ENCODE measurements around the gene CTIF.

CTIF gene

DNA sequence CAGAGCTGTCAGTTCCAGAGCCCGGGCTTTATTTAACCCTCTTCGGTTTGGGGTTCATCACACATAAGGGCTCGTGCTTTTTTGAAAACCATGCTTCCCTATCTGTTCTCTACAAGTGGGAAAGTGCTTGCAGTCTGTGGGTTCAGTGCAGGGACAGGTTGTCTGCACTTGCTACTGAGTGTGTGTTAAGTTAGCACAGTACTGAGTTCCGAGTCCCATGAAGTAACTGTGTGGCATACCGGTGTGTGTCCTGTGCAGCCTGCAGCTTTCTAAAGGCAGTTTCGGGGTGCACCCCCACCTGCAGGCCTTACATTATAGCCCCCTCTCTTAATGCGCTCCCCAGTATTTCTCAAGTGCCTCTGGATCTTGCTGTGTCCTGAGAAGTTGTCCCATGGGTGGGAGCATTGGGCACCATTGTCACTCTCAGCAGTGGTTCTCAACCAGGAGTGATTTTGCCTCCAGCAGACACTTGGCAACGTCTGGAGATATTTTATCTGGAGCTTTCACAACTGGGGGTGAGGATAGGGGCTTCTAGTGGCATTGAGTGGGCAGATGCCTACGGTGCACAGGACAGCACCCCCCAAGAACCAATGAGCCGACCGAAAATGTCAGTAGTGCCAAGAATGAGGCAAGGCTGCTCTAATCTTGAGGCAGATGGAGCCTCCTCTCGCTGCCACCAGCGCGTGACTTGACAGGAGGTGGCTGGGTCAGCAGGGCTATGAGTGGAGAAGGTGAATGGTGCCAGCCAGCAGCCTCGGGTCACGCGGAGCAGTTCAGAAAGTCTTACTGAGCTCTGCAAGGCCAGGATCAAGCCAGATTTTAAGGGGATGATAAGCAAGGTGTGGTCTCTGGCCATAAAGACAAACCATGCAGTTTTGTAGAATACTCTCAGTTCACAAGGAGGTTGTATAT is 259.8 kb downstream of the CTIF start:
- TF ChIP-seq, protein P1, sequence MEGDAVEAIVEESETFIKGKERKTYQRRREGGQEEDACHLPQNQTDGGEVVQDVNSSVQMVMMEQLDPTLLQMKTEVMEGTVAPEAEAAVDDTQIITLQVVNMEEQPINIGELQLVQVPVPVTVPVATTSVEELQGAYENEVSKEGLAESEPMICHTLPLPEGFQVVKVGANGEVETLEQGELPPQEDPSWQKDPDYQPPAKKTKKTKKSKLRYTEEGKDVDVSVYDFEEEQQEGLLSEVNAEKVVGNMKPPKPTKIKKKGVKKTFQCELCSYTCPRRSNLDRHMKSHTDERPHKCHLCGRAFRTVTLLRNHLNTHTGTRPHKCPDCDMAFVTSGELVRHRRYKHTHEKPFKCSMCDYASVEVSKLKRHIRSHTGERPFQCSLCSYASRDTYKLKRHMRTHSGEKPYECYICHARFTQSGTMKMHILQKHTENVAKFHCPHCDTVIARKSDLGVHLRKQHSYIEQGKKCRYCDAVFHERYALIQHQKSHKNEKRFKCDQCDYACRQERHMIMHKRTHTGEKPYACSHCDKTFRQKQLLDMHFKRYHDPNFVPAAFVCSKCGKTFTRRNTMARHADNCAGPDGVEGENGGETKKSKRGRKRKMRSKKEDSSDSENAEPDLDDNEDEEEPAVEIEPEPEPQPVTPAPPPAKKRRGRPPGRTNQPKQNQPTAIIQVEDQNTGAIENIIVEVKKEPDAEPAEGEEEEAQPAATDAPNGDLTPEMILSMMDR (IDR thresholded peaks at IDR 0.05), result no peak

DNA sequence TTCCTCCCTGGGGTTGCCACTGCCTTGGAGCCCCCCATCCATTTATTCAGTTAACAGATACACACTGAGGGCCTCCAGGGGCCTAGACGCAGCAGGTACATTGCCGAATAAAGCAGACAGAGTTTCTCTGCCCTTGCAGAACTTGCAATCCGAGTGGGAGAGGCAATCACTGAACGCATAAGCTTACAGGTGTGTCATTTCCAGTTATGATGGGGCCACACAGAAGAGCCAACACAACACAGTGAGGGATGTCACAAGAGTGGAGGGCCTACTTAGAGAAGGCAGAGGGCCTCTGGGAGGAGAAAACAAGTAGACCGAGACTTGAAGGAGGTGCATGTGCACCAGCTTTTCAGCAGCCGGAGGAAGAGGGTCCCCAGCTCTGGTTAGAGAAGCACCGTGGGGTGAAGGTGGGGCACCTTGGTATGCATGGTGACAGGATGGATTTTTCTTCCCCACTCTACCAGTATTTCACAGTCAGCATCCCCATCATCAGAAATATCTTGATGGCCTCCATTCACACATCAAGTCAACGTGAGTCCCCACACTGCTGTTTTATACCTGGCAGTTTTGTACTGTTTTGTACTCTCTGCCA is 261.0 kb downstream of the CTIF start:
- TF ChIP-seq, protein P1 (IDR thresholded peaks at IDR 0.05), result no peak

DNA sequence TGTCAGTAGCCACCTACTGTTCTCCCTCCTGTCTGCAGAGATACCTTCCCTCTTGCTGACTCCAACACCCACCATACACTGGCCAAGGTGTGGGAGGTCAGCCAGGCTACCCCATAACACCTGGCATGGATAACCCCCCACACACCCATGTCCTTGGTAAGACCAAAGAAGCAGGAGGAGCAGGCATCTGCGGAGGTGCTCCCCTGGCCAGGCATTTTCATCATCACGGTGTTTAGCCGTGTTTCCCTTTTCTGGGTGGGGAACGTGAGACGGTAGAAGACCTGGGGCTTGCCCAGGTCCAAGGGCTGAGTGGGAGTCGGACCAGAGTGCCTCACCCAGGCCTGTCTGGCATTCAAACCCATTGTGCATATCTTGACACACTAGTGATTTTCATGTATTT is 261.6 kb downstream of the CTIF start:
- TF ChIP-seq, protein P1 (IDR thresholded peaks at IDR 0.05), result no peak

GRCh38 chr18:48800876-48801727 is 262.3 kb downstream of the CTIF start:
- TF ChIP-seq, protein P1 (IDR thresholded peaks at IDR 0.05), result no peak

- TF ChIP-seq, protein P1 (IDR thresholded peaks at IDR 0.05), result no peak
Measured at GRCh38 chr18:48801728-48802542, 263.1 kb downstream of the CTIF start.

DNA sequence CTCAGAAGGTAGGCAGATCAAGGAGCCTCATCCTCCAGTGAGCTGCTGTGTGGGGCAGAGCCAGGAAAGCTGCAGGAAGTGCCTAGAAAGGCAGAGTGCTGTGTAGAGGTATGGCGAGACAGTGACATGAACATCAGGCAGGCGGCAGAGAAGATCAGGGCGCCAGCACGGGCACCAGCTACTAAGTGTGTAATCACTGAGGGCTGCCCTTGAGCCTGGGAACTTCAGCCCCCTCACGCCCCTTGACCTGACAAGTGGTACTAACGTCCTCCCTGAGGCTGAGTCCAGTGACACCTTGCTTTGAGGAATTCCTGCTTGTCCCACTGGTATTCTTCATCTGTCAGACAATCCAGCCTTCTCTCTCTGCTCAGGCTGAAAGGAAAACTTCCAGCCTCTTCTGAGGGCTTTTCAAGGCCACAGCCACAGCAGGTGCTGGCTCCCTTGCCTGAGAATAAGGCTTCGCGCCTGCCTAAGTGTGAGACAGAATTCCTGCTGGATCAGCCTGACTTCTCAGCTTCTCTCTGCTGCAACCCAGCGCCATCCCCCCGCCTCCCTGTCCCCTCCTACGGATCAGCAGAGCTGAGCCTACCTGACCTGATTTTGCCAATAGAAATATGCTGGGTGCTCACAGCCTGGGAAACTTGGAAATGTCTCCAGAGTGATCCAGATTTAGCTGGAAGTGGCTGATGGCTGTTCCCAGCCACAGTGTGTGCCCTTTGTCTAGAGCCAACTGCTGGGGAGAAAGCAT is 263.9 kb downstream of the CTIF start:
- TF ChIP-seq, protein P1 (IDR thresholded peaks at IDR 0.05), result no peak

All from LNCAP (cell line).